Stimulated activated naive CD8-positive, alpha-beta T cell treated with anti-CD3 and anti-CD28 coated beads, Interleukin-15, amount 100 ng/mL, for 72 hours (primary cell): ENCODE measurements around the gene BAIAP3.
A peak's percentile ranks its signal among the peaks of the same experiment; 100 is the strongest.

ENCODE experiments used
- ATAC-seq: fragments of 150-1000 bp; cut with Tn5 transposase; 2 replicates; pipeline ENCODE4 v1.10.0; 2021; ENCODE audit warnings: mild to moderate bottlenecking, moderate library complexity
- DNase-seq, 2 donors: peaks; one replicate each; pipeline ENCODE4 v3.0.0; 2021 to 2022
- H3K27ac Mint-ChIP-seq, 2 donors: one replicate each; pipeline ENCODE4 v1.8.0; 2022; ENCODE audit warnings: mild to moderate bottlenecking in 2 of 2, mixed read lengths in 2 of 2, moderate library complexity in 2 of 2
- H3K27me3 Mint-ChIP-seq: one replicate; pipeline ENCODE4 v1.8.0; 2022; ENCODE audit warnings: mixed read lengths
- H3K4me1 Mint-ChIP-seq: one replicate; pipeline ENCODE4 v1.8.0; 2022; ENCODE audit warnings: mild to moderate bottlenecking, mixed read lengths
- H3K4me3 Mint-ChIP-seq, 2 donors: one replicate each; pipeline ENCODE4 v1.8.0; 2022; ENCODE audit warnings: mild to moderate bottlenecking in 2 of 2, mixed read lengths in 2 of 2, moderate library complexity in 1 of 2
- H3K9me3 Mint-ChIP-seq, 2 donors: one replicate each; pipeline ENCODE4 v1.8.0; 2022; ENCODE audit warnings: mixed read lengths in 2 of 2

The BAIAP3 gene

GRCh38 chr16:1332618-1333148, 762 bp upstream of the BAIAP3 start:
- ATAC-seq (peak; percentile 13), DNase-seq (no peak)
- Mint-ChIP-seq H3K4me3 (peak overlapping the region; percentile 71 to 77), H3K9me3 (no peaks in the 10 kb centered on the region), H3K27me3 (peaks cover 52% of the 10 kb centered on the region), H3K4me1 (peaks cover 43% of the 10 kb centered on the region), H3K27ac (no peak overlapping the region)

- ATAC-seq (no peak), DNase-seq (no peak)
- H3K27ac Mint-ChIP-seq: no peak overlapping the region
- H3K4me3 Mint-ChIP-seq: peak overlapping the region in 1 of 2 donors; percentile 54
- H3K9me3 Mint-ChIP-seq: no peaks in the 10 kb centered on the region
- H3K4me1 Mint-ChIP-seq: peaks cover 43% of the 10 kb centered on the region
- H3K27me3 Mint-ChIP-seq: peaks cover 52% of the 10 kb centered on the region
Observed at GRCh38 chr16:1333854-1334700, 632 bp downstream of the BAIAP3 start.

GRCh38 chr16:1334739-1335138, 1.3 kb downstream of the BAIAP3 start:
- Mint-ChIP-seq H3K27me3 (peaks cover 52% of the 10 kb centered on the region), H3K4me1 (peaks cover 43% of the 10 kb centered on the region), H3K27ac (no peak overlapping the region), H3K4me3 (no peak overlapping the region), H3K9me3 (no peaks in the 10 kb centered on the region)
- DNase-seq (no peak), ATAC-seq (no peak)

GRCh38 chr16:1335211-1335971, 1.9 kb downstream of the BAIAP3 start:
- ATAC-seq (no peak), DNase-seq (no peak)
- Mint-ChIP-seq H3K4me1 (peaks cover 43% of the 10 kb centered on the region), H3K27me3 (peaks cover 52% of the 10 kb centered on the region), H3K9me3 (no peaks in the 10 kb centered on the region), H3K4me3 (no peak overlapping the region), H3K27ac (no peak overlapping the region)

- H3K27ac Mint-ChIP-seq: no peak overlapping the region
- H3K4me1 Mint-ChIP-seq: peaks cover 43% of the 10 kb centered on the region
Observed at GRCh38 chr16:1335996-1336395, 2.6 kb downstream of the BAIAP3 start.

DNA sequence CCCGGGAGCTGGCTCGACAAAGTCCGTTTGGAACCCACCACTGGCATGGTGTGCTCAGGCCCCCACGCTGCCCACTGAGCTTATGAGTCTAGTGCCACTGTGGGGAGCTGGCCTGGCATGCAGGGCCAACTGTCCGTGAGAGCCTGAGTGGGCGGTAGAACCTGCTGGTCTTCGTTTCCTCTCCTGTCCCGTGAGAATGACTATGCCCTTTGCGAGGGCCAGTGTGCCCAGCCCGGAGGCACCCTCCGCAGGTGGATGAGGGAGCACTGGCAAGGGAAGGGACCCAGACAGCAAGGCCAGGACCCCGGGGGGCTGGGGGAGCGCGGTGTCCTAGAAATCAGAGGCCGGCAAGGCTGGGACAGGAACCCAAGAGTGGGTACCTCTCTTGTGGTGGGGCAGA, 3.2 kb downstream of the BAIAP3 start:
- H3K27me3 Mint-ChIP-seq: peaks cover 44% of the 10 kb centered on the region
- H3K9me3 Mint-ChIP-seq: no peaks in the 10 kb centered on the region
- no peak overlapping the region for H3K4me3 Mint-ChIP-seq
- peaks cover 40% of the 10 kb centered on the region for H3K4me1 Mint-ChIP-seq
- ATAC-seq: no peak
- DNase-seq: no peak
- no peak overlapping the region for H3K27ac Mint-ChIP-seq

More at GRCh38 chr16:1335996-1336395, 2.6 kb downstream of the BAIAP3 start:
- DNase-seq (no peak), ATAC-seq (no peak)
- no peak overlapping the region for H3K4me3 Mint-ChIP-seq
- H3K27me3 Mint-ChIP-seq: peaks cover 50% of the 10 kb centered on the region
- H3K9me3 Mint-ChIP-seq: no peaks in the 10 kb centered on the region

DNA sequence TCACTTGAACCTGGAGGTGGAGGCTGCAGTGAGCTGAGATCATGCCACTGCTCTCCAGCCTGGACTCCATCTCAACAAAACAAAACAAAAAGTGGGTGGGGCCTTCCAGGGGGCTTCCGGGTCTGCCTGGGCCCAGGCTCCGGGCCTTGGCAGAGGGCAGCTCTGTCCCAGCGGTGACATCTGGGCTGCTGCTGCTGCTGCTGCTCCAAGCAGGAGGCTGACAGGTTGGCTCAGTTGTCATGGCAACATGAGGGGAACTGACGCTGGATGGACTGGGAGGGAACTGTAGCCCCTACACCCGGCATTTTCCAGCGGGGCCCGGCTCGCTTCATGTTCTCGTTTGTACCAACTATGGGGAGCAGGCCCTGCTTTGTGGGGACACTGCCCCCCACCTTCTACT, 4.0 kb downstream of the BAIAP3 start:
- Mint-ChIP-seq H3K27ac (no peak overlapping the region), H3K27me3 (peaks cover 35% of the 10 kb centered on the region), H3K4me3 (no peak overlapping the region), H3K4me1 (peaks cover 40% of the 10 kb centered on the region), H3K9me3 (no peaks in the 10 kb centered on the region)
- ATAC-seq: no peak
- no peak for DNase-seq

GRCh38 chr16:1338119-1338730, 4.8 kb downstream of the BAIAP3 start:
- ATAC-seq (no peak), DNase-seq (peak; percentile 34 to 43)
- no peaks in the 10 kb centered on the region for H3K9me3 Mint-ChIP-seq
- peaks cover 28% of the 10 kb centered on the region for H3K27me3 Mint-ChIP-seq
- H3K4me3 Mint-ChIP-seq: no peak overlapping the region
- peaks cover 42% of the 10 kb centered on the region for H3K4me1 Mint-ChIP-seq
- no peak overlapping the region for H3K27ac Mint-ChIP-seq

DNA sequence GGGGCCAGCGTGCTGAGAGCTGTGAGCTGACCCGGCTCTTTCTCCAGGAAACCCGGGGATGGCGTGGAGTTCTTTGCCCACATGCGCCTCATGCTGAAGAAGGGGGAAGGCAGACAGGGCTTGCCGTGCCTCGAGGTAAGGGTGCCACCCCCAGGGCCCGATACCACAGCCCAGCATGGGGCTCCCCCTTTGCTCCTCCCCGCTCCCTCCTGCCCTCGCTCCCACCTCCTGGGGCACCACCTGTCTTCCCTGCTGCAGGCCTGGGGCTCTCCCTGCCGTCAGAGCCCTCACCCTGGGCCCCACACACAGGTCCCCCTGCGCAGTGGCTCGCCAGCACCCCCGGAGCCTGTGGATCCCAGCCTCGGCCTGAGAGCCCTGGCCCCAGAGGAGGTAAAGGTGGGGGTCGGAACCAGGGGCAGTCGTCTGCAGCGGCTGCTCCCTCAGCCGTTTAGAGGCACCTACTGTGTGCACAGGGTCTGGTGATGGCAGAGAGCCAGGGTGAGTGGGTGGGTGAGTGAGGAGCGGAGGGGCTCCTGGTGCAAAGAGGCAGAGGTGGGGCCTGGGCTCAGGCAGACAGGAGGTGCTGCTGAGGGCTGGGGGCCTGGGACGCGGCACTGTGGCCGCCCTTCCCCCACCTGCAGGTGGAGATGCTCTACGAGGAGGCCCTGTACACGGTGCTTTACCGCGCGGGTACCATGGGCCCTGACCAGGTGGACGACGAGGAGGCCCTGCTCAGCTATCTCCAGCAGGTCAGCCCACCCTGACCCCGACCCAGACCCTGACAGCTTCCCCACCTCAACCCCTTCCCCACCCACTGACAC, 5.6 kb downstream of the BAIAP3 start:
- peaks cover 50% of the 10 kb centered on the region for H3K4me1 Mint-ChIP-seq
- H3K27me3 Mint-ChIP-seq: peaks cover 28% of the 10 kb centered on the region
- H3K9me3 Mint-ChIP-seq: no peaks in the 10 kb centered on the region
- DNase-seq (no peak), ATAC-seq (no peak)
- no peak overlapping the region for H3K27ac Mint-ChIP-seq
- no peak overlapping the region for H3K4me3 Mint-ChIP-seq

DNA sequence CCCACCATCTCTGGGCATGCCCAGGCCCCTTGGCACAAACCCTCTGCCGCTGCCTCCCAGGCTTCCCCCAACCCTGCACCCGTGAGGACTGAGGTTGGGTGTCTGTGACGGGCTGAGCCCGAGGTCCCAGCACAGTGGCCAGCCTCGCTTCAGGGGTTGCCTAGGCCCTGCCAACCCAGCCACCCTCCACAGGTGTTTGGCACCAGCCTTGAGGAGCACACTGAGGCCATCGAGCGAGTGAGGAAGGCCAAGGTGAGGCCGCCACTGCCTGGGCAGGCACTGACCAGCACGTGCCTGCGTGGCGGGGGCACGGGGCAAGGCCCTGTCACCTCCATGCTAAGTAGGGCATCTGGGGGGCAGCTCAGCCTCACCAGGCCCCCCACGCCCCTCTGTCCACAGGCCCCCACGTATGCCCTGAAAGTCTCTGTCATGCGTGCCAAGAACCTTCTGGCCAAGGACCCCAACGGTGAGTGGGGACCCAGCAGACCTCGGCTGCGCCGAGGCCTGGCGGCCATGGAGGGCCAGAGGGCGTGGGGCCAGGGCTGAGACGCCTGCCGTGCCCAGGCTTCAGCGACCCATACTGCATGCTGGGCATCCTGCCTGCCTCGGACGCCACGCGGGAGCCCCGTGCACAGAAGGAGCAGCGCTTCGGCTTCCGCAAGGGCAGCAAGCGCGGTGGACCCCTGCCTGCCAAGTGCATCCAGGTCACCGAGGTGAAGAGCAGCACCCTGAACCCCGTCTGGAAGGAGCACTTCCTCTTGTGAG, 7.5 kb downstream of the BAIAP3 start:
- peaks cover 35% of the 10 kb centered on the region for H3K4me1 Mint-ChIP-seq
- no peak overlapping the region for H3K4me3 Mint-ChIP-seq
- DNase-seq (no peak), ATAC-seq (no peak)
- H3K27me3 Mint-ChIP-seq: peaks cover 9% of the 10 kb centered on the region
- no peaks in the 10 kb centered on the region for H3K9me3 Mint-ChIP-seq
- H3K27ac Mint-ChIP-seq: no peak overlapping the region

DNA sequence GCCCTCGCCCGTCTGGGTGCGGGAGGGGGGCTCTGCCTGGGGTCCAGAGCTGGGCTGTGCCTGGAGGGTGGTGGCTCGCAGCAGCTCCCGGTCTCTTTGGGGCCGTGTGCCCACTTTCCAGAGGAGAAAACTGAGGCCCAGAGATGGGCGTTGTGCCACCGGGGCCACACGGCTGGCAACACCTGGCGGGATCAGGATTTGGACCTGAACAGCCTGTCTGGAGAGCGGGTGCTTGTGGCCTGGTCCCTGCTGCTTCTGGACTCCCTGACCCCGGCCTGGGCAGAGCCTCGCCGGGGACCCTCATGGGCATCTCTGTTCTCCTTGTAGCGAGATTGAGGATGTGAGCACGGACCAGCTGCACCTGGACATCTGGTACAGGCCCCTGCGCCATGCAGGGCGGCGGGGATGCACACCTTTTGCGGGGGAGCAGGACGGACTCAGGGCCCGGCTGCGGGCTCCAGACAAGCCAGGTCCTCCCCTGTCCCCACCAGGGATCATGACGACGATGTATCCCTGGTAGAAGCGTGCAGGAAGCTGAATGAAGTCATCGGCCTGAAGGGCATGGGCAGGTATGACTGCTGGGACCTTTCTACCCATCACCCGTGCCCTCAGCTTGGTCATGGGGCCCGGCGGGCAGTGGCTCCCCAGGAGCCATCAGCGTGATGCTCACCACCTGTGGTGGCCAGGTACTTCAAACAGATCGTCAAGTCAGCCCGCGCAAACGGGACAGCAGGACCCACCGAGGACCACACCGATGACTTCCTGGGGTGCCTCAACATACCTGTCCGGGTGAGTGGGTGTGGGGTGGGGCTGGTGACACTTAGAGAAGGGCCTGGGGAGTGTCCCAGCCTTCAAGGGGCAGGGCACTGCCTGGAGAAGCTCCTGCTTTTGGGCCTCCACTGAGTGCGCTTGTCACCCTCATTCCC, 8.3 kb downstream of the BAIAP3 start:
- H3K9me3 Mint-ChIP-seq: no peaks in the 10 kb centered on the region
- ATAC-seq (no peak), DNase-seq (no peak)
- peaks cover 31% of the 10 kb centered on the region for H3K4me1 Mint-ChIP-seq
- H3K27ac Mint-ChIP-seq: no peak overlapping the region
- peaks cover under 1% of the 10 kb centered on the region for H3K27me3 Mint-ChIP-seq
- peak overlapping the region; percentile 72 to 81 for H3K4me3 Mint-ChIP-seq

DNA sequence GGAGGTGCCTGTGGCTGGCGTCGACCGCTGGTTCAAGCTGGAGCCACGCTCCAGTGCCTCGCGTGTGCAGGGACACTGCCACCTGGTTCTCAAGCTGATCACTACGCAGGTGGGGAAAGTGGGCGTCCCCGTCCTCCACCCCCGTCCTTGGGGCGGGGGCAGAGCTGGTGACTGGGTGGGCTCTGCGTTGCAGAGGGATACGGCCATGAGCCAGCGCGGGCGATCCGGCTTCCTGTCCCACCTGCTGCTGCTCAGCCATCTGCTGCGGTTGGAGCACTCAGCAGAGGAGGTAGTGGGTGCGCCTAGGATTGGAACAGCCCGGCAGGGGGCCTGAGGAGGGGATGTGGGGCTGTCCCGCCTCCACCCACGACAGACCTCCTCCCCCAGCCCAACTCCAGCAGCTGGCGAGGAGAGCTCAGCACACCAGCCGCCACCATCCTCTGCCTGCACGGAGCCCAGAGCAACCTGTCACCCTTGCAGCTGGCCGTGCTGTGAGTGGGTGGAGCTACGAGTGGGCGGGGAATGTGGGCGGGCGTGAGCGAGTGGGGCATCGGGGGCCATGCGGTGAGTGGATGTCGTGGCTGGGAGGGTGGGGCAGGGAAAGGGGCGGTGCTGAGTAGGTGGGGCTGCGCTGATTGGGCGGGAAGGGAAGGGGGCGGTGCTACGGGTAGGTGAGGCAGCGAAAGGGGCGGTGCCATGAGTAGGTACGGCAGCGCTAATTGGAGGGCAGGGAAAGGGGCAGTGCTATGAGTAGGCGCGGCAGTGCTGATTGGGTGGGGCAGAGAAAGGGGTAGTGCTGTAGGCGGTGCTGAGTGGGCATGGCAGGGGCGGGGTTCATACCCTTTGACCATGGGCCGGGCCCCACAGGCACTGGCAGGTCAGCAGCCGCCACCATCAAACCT, 9.3 kb downstream of the BAIAP3 start:
- peak; percentile 90 to 92 for DNase-seq
- H3K4me3 Mint-ChIP-seq: peak overlapping the region; percentile 72 to 81
- H3K9me3 Mint-ChIP-seq: no peaks in the 10 kb centered on the region
- peaks cover 31% of the 10 kb centered on the region for H3K4me1 Mint-ChIP-seq
- ATAC-seq: peak; percentile 91
- H3K27ac Mint-ChIP-seq: peak overlapping the region in 1 of 2 donors; percentile 80
- H3K27me3 Mint-ChIP-seq: no peaks in the 10 kb centered on the region
